HG03520 (cell line): ENCODE measurements around the gene BCAS1.

ENCODE experiments used
- ATAC-seq: cut with Tn5 transposase; IDR thresholded peaks from one replicate; pipeline ENCODE4 v1.9.1; 2021; ENCODE audit warnings: mild to moderate bottlenecking, moderate library complexity; ENCODE audit not compliant: unreplicated experiment

BCAS1 gene

DNA sequence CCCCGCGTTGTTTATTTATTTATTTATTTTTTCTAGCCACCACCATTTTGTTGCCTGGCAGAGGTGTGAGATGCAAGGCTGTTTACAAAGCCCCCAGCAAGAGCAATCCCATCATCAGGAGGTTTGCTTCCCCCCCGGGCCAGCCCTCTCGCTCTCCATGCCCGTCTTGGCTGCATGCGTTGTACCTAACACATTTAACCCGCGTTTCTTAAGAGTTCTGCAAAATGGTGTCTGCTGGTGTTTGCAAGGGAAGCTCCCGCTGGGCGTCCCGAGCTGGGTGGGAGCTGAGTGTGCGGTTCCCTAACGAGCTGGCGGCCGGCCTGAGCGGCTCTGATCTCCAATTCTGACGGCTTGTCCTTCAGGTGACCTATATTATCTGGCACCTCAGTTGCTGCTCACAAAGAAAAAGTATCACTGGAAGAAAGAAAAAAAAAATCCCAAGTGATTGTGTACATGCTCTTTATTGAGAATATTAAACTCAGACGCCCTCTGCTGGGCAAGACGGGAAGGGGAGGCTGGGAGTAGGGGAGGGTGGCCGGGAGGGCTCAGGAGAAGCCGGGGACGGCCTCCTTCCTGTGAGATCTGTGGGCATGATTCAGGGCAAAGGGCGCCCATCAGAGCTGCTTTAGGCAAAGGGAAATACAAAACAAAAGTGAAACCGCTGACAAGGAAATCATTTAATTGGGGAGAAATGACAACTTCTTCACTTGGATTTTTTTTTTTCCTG lies 154.8 kb downstream of the BCAS1 start:
- no peak for ATAC-seq

- ATAC-seq = no peak
Observed at GRCh38 chr20:53914781-53915445, 155.5 kb downstream of the BCAS1 start.

DNA sequence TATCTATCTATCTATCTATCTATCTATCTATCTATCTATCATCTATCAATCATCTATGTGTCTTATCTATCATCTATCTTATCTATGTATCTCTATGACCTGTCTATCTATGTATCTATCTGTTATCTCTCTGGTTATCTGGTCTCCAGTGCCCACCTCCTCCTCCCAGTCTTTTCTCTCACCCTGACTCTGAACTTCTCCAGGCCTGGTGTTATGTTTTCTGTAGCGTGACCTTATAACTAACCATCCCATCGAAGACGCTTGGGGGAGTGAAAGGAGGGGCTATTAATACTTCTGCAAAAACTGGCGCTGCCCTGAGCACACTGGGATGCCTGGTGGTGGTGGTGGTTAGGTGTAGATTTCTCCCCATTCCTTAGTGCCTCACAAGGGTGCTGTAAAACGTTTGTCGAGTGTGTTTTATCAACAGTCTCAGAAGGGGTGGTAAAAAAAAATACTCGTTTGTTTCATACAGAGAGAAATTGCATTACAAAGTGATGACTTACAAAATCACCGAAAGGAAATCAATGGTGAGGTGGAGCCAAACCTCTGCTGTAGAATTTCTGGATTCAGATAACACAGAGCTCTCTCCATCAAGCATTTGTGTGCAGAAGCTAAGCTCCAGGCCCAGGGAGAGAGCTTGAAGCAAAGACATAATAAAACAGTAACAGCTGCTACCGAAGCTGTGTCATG lies 156.2 kb downstream of the BCAS1 start:
- ATAC-seq = no peak

DNA sequence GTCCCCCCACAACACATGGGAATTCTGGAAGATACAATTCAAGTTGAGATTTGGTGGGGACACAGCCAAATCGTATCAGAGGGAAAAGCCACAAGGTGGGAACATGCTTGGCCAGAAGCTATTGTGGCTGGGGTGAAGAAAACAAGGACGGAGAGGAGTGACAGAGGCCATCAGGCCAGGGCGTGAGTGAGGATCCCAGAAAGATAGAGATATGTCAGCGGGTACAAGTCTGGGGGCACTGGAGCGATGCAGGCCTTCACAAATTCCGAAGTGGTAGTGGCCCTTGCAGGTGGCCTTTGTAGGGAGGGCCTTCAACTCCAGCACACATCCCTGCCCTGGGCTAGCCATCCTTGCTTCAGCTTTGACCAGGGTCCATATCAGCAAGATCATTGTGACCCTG lies 159.1 kb downstream of the BCAS1 start:
- no peak for ATAC-seq

DNA sequence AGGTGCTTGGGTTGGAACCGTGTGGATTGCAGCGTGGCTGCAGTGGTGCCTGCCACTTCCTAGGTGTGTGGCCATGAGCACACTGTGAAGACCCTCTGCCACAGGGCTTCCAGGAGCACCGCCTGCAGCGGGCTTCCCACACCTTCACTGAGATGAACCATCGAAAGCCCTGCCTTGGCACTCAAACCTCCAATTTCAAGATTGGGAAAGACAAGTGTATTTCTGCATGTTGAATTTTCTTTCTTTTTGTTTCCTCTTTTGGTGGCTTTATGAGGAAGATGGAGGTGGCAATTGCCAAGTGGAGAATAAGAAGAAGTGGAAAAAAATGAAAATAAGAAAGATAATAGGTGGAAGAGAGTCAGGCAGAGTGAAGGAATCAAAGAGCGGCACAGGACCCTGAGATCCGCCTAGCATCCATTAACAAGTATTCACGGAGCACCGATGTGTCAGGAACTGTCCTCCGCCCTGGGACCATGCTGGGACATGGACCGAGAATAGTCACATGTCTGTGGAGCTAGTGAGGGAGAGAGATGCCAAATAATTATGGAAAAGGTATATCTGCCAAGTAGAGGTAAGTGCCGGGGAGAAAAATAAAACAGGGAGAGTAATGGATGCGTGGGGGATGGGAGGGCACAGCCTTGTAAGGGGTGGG lies 159.9 kb downstream of the BCAS1 start:
- ATAC-seq = no peak

DNA sequence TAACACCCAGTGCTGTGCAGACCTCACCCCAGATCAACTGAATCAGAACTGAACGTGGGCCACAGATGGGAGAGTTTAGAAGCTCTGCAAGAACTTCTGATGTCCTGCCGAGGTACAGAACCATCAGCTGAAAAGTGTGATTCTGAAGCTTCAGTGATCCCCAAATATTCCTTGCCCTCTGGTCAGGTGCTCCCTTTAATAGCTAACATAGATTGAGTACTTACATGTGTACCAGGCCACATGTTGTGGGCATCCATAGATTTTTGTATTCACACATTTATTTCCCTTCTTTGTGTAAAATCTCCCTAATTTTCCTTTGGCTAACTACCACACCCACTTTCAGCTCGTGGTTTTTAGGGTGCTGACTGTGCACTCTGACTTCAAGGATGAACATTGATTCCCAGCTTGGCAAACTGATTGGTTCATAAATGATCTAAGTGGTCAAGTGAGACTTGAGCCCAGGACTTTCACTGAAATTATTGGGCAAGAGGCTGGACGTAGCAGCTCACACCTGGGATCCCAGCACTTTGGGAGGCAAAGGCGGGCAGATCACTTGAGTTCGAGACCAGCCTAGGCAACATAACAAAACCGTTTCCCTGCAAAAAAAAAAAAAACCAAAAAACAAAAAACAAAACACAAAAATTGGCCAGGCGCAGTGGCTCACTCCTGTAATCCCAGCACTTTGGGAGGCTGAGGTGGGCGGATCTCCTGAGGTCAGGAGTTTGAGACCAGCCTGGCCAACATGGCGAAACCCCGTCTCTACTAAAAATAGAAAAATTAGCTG lies 162.2 kb downstream of the BCAS1 start:
- ATAC-seq = no peak

- no peak for ATAC-seq
Observed at GRCh38 chr20:53905820-53906191, 164.6 kb downstream of the BCAS1 start.

- no peak for ATAC-seq
Observed at GRCh38 chr20:53905019-53905819, 165.2 kb downstream of the BCAS1 start.

DNA sequence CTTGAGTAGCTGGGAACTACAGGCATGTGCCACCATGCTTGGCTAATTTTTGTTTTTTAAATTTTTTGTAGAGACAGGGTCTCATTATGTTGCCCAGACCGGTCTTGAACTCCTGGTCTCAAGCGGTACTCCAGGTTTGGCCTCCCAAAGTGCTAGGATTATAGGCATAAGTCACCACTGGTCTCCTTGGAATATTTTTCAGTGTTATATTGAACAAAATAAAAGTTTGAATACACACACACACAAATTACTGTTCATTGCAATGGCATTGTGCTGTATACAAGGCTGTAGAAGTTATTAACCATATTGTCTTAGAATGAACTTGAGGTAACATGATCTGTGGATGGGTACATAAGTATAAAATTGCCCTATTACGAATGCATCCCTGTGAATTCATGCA lies 166.1 kb downstream of the BCAS1 start:
- ATAC-seq = no peak

DNA sequence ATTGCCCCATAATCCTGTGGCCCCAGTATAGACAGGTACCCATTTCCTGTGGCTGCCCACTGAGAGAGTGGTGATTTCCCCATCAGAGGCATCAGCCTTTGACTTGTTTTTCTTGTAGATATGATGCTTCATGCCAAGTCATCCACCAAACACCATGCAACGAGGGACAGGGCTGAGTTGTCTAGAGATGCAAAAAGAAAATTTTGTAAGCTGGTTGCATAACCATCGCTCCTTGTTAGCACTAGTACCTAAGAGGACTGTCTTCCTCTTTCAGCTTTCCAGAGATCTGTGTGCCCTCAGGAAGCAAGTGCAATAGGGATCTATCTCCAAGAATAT lies 166.8 kb downstream of the BCAS1 start:
- no peak for ATAC-seq

- no peak for ATAC-seq
Observed at GRCh38 chr20:53902968-53903651, 167.3 kb downstream of the BCAS1 start.

DNA sequence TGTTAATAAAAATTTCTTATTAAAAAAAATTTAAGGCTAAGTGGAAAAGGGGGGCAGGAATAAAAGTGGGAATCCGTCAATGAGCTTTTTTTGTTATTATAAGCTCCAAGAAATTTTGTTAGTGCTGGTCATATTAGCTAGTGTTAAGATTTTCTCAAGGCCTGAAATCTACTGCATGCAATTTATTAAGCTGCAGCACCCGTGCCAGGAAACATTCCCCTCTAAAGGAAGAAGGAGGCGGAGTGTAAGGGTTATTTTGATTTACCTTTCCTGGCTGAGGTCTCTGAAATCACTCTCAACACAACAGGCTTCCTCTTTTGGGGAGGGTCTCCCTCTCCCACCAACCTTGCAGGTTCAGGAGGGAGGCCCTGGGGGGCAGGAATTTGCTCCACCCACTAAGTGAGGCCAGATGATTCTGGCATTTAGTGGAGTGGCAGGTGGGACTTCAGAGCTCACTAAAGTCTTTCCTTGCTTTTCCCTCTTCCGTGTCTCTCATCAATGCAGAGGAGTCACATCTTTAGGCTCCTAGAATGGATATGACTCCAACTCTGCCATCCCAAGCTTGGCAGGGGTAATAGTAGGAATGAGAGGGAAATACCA lies 168.8 kb downstream of the BCAS1 start:
- ATAC-seq = no peak

DNA sequence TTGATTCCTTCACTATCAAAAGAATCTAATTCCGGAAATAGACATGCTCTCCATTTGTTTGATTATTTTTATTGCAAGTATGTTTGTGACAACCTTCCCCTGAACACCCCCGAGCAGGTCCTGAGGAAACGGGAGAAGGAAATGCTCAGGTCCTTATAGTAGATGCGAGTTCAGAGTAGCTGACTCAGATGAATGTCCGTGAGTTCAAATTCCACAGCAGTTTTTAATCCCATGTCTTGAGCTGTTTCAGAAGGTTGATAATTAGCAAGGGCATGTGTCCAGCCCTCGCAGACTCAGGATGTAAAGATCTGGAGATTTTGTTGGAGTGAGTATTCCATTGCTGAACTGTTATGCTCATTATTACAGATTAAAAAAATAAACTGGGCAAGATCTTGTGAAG lies 169.3 kb downstream of the BCAS1 start:
- no peak for ATAC-seq

GRCh38 chr20:53900380-53900999 lies 169.9 kb downstream of the BCAS1 start:
- no peak for ATAC-seq

GRCh38 chr20:53899351-53900167 lies 170.8 kb downstream of the BCAS1 start:
- peak; percentile 77 for ATAC-seq

DNA sequence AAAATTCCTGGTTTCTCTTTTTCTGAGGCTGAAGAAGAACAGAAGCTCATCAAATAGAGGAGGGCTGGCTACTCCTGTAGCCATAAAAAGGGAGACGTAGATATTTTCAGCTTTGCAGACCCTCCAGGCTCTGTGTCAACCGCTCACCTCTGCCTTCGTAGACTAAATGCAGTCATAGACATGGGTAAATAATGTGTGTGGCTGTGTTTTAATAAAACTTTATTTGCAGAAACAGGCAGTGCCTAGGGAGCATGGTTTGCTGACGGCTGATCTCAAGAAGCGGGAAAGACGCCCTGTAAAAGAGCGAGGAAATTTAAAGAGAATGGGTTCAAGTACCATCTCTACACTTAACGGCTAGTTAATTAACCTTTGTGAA lies 171.8 kb downstream of the BCAS1 start:
- no peak for ATAC-seq

GRCh38 chr20:53897884-53898555 lies 172.4 kb downstream of the BCAS1 start:
- ATAC-seq = no peak
